DMS53 treated with DMSO at 0.1 percent for 48 hours (cell line): ENCODE measurements around the gene OCEL1.
A peak's percentile ranks its signal among the peaks of the same experiment; 100 is the strongest.

Experiments used
- DNase-seq: peaks from one replicate; lab custom pipeline; 2025; ENCODE audit not compliant: unreplicated experiment; lab: John Stamatoyannopoulos, UW

The OCEL1 gene

GRCh38 chr19:17237747-17238706 is 12.0 kb downstream of the OCEL1 start:
- DNase-seq: no peak

DNA sequence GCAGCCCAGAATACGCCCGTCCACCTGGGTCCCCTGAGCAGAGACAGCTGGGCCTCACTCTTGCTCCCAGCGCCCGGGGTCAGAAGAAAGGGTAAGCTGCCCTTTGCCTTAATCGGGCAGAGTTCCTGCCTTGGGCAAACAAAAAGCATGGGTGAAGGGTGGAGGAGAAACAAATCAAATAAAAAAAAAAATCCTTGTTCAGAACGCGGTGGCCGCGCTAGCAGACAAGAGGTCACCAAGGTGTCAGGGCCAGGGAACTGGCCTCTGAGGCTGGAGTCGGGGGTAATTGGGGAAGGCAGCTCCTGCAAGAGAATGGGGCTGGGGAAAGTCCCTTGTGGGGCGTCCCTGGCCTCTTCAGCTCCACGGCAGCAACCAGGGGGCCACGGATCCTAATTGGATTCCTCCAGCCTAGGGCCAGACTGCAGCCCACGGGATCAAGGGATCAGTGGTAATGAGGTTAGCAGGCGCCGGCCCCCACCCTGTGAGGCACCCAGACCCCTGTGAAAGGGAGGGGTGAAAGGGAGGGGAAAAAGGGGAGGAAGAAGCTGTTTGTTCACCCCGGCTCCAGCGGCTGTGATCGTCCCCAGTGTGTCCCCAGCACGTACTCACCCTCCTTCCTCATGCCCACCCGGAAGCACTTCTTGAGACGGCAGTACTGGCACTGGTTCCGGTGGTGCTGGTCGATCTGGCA is 14.2 kb downstream of the OCEL1 start:
- no peak for DNase-seq

GRCh38 chr19:17240826-17241399 is 14.9 kb downstream of the OCEL1 start:
- DNase-seq: no peak

GRCh38 chr19:17242431-17243208 is 16.6 kb downstream of the OCEL1 start:
- DNase-seq: no peak

DNA sequence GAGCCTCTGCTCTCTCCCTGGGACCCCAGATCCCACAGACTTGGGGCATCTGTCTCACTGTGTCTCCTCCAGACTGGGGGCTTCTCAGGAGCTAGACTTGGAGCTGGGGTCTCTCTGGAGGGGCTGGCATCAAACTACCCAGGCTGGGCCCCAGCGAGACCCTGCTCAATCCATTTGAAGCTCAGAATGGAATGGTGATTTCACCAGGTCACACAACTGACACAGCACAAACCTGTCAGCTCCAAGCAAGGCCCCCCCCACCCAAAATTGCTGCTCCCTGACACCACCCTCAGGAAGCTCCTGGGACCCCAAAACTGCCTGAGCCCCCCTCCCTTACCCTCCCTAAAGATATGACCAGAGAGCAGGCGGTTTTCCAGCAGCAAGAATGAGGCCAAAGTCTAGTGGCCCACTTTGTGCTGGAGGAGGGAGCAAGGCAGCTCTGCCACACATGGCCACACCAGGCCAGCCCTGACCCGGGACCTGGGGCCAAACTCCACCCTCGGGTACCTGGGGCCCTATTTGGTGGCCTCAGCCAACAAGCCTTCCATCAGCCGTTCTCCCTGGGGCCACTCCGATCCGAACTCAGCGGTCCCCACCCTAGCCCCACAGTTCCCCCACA is 17.3 kb downstream of the OCEL1 start:
- no peak for DNase-seq

GRCh38 chr19:17243830-17244617 is 18.0 kb downstream of the OCEL1 start:
- no peak for DNase-seq

- DNase-seq: no peak
Observed at GRCh38 chr19:17244618-17245534, 18.9 kb downstream of the OCEL1 start.

DNA sequence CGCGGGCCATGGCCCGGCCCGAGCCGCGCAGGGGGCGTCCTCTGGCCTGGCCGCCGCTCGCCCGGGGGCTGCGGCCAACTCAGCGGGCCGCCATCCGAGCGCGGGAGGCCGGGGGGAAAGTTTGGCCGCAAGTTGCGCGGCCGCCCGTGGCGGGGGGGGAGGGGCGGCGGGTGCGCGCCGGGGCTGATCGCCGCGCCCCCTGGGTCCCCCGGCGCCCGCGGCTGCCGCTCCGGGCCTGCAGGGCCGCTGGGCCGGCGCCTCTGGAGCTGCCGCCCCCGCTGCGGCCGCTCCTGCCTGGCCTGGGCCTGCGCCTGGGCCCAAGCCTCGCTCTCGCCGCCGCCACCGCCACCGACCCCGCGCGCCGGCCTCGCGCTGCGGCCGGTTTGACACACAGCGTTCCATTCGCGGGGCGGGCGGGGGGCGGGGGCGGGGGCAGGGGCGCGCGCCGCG is 19.5 kb downstream of the OCEL1 start, which contains the start of gene NR2F6:
TSS of gene NR2F6 (minus strand) at position 385 of the 450 bp plus-strand sequence. CDS start 699 bp downstream, outside the sequence.
- no peak for DNase-seq

DNA sequence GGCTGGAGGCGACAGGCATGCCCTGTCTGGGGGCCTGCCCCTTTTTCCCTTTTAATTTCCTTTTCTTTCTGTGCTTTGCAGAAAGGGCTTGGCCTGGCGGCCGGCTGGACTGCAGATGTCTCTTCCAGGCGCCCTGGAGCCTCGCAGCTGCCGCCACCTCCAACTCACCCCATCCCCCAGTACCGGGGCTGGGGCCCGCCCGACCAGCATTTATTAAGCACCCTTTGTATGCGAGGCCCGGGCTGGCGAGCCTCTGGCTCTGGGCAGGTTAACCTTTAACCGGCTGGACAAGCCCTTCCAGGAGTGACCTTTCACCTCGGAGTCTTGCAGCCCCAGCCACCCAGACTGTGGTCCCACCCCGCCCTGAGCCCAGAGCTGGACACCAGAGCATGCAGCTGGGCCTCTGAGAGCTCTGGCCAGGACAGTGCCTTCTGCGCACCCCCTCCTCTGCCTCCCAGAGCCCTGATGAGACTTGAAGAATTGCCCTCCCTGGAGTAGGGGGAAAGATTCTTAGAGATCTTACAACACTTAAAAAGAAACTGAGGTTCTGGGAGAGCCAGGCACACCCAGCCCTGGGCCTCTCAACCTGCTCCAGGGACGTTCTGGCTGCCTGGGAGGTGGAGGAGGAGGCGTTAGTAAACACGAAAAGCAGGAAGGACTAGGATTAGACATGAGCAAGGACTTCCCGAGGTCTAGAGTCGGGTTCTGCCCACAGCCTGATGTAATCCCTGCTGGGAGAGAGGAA is 20.8 kb downstream of the OCEL1 start:
- DNase-seq: no peak

DNA sequence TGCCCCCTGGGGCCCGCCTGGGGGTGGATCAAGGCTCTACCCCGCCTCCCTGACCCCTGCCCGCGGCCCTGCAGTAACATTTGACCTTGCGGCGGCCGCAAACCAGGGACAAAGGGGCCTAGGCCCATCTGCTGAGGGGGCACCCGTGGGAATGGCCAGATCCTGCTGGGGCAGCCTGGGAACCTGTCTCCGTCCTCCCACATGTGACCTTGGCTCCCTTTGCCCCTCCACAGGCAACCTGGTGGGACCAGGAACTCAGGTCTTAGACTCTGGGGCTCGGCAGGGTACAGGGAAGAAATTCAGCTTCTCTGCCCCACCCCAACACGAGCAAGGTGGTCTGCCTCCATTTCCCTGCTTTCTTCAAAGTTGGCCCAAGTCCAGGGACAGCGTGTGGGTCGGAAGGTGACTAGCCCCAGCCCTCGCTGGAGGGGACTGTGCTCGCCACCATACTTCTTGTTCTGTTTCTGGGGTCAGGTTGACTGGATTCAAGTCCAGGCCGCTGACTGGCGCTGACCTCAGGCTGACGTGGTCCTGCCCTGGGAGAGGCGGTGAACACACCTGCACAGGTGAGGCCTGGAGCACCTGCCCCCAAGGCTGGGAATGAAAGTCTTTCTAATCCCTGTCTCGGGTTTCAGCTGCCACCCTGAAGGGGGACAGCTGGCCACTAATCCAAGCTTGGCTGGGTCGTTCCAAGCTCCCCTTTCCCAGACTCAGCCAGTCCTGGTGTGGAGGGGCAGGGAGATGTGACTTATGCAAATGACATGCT is 22.2 kb downstream of the OCEL1 start:
- peak; percentile 84 for DNase-seq

GRCh38 chr19:17249887-17250548 is 24.0 kb downstream of the OCEL1 start:
- DNase-seq: no peak

DNA sequence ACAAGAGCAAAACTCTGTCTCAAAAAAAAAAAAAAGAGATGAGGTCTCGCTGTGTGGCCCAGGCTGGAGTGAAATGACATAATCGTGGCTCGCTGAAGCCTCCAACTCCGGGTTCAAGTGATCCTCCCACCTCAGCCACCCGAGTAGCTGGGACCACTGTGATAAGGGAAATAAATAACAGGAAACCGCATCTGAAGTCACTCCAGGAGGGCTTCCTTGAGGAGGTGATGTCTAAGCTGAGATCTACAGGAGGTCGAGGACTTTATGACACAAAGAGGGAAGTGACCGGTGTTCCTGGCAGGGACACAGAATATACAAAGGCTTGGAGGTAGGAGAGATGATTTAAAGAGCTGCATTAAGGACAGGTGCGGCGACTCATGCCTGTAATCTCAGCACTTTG is 28.6 kb downstream of the OCEL1 start:
- no peak for DNase-seq

- no peak for DNase-seq
Observed at GRCh38 chr19:17255150-17255621, 29.2 kb downstream of the OCEL1 start.

DNA sequence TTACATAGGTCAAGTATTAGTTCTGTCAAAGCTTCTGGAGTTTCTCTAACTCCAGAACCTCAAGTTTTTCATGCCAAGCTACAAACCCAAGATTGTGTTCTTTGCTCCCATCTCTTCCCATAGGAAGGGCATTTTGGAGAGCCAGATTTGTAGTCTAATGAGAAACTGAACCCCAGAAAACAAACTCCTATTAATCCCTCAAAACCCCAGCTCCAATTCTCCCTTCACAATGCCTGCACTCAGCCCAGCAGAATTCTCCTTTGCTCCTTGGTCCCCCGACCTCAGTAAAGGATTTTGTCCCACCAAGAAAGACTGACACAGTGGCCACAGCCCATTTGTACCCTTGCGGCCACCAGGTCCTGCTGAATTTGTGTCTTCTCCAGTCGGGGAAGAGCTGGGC is 30.1 kb downstream of the OCEL1 start:
- DNase-seq: no peak

DNA sequence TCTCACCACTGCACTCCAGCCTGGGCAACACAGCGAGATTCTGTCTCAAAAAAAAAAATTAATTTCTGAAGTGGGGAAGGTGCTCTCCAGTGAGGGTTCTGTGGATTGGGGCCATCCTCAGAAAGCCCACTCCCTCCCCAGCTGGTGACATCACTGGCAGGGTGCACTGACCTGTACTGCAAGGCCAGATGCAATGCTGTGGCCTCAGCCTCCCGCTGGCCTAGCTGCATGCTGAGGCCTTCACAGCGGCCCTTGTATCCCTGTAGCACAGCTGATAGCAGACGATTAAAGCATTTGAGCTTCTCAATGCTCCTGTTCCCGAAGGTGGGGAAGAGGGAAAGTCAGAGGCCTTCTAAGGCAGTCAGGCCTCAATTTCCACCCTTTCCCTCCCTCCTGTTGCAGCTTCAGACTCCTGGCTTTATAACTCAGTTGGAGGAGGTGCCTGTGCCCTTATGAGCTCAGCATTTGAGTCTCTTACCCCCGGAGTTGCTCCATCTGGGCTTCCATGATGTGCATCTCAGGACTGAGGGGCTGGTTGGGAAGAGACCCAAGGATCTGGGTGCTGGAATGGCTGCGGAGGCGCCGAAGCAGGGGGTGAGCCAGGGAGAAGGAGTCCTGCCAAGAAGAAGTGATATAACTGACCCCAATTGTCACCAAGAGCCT is 33.2 kb downstream of the OCEL1 start:
- DNase-seq: no peak

GRCh38 chr19:17259934-17260333 is 33.9 kb downstream of the OCEL1 start:
- no peak for DNase-seq
